NCI-H1105 (cell line): ENCODE data around the gene ITPKB.
A peak's percentile ranks its signal among the peaks of the same experiment; 100 is the strongest.
"Not testable (repeated sequence)": the region's sequence is repeated elsewhere in the genome, so short reads cannot be mapped to it uniquely, and the experiment has no call there.

Experiments
- DNase-seq: peaks from one replicate; lab custom pipeline; 2025; lab: John Stamatoyannopoulos, UW

The ITPKB gene

DNA sequence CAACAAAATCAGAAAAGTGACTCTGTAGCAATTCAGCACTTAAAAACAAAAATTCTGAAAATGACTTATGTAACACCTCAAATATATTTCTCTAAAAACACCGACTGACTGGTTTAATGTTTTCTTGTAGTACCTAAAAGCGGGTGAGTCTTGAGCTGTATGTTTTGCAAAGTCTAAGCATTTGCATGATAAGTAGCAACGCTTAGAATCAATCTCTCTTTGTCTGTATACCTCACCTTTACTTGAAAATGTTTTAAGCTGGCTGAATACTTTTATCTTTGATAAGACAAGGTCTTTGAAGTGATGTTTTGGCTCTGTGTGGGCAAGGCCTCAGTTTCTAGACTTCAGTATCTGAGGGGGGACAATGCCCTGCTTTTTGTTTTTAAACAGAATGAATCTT is 8.2 kb downstream of the ITPKB start:
- DNase-seq, result no peak

DNA sequence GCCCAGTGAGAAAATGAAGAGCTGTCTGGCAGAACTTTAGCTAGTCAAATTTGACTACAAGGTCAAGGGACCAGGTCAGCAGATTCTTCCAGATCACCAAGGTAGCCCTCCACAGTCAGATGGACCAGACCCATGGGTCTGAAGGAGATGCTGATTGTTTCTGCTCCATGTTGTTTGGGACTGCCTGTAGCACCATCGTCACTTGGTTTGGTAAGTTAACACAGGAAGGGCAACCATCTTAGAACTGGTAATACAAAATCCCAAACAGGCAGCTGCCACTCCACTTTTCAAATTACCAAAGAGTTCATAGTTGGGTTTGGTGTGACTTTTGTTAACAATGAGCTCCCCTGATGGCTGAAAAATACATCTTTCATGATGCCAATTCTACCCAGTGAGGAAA is 9.0 kb downstream of the ITPKB start:
- no peak for DNase-seq

DNA sequence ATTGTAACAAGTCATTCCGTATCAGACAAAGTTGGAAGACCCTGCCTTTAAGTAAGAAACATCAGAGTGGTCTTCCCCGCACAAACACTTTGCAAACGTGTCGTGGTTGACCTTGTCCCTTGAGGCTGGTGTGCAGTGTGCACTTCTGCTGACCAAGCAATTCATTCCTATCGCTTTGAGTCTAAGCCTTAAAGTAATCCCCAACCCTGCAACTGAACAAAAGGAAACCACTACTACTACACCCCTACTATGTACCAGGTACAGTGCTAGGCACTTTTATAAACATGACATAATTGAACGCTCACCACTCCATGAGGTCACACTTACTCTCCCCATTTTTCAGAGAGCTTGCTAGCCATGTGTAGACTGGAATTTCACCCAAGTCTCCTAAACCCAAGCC is 10.6 kb downstream of the ITPKB start:
- DNase-seq, result no peak

DNA sequence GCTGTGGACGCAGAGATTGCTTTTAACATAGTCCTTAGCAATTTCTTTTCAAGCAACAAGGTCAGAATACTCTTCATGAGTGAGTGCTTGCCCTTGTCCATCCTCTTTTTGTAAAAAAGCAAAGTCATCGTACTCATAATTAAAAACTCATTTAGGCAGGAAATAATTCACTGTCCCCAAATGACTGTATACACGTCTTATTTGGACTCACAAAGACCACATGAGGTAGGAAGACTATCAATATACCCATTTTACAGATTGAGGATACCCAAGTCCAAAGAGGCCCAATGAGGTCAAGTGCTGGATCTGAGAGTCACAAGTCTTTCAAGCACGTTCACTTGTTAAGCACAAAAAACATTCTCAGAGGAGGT is 13.2 kb downstream of the ITPKB start:
- DNase-seq, result no peak

DNA sequence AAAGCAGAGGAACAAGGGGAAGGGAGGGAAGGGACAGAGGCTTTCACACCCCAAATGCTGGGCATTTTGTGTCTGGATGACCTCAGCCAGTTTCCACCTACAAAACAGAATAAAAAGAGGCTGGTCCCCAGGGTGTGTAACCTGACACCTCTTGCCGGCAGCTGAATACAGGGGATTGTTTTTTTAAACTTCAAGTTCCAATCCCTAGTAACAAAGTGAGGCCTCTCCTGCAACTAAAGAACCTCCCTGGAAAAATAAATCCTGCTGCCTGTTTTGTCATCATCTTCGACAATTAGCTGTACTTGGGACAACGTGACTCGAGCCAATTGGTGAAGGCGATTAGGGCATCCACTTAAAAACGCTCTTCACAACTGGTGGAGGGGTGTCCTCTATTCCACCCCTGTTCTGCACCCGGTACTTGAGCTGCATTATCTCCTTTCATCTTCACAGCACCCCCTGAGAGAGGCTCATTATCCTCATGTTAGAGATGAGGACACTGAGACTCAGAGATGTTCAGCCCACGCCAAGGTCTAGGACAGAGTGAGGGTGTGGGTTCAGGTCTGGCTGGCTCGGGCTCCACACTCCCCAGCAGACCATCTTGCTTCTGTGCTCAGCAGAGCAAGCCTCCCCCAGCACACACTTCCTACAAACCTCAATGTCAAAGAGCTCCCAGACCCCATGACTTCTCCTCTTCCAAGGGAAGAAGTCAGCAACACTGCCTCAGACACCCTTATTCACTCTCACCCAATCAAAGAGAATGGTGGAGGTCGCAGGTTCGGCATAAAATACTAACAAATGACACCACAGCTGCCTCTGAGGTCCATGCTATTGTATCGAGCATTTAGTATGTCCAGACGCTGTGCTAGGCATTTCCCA is 15.2 kb downstream of the ITPKB start:
- peak; percentile 58 for DNase-seq

DNA sequence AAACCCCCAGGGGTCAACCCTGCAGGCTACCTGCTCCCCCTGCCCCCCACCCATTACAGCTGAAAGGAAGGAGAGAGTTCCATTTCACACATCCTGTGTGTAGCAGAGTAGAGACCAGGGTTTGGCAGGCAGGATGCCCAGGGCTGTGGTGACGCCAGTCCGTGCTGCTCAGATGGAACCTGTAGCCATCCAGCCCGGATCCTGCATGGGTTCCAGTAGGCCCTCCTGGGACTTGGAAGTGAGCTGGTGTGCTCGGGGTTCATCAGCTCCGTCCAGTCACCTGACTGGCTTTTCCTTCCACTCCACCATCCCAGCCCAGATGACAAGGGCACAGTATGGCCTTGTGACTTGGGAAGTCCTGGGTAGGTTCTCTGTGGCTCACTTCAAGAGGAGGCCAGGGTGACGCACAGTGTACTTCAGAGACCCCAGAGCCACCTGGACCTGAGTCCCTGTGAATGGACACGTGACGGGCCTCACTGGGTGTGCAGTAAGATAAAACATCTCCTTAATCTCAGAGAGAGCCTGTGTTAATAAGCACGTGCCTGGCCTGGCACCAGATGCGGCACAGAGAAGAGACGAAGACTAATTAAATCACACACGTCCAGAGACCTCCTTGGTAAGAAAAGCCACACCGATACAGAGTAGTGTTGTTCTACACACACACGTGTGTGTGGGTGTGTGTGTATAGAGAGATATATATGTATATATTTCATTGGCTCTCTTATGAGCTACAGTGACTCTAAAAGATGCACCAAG is 16.0 kb downstream of the ITPKB start:
- no peak for DNase-seq

DNA sequence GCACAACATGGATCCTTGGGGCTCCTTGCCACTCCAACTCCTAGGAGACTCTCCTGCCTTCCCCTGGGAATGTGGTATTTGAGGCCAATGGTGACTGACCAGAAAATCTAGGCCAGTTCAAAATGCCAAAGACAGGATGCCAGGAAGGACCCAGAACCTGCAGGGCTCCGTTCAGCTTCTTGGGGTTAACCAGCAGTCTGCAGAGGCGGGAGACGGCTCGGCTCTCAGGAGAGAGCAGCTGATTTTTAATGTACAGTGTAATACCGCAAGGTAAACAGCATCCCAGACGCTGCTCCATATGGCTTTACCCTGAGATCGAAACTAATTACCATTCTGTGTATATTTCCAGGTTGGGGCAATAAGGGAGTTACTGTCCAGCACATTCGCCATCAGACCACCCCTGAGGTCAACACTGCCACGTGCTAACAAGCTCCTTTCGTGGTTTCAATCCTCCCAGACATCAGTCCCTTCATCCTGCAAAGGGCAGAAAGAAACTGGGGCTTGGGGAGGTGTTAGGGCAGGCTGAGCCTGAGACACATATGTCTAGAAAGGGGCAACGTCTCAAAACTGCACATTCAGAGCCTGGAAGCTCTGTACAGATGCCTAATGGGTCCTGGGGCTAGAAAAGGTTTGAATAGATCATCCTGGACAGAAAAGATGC is 16.7 kb downstream of the ITPKB start:
- no peak for DNase-seq

DNA sequence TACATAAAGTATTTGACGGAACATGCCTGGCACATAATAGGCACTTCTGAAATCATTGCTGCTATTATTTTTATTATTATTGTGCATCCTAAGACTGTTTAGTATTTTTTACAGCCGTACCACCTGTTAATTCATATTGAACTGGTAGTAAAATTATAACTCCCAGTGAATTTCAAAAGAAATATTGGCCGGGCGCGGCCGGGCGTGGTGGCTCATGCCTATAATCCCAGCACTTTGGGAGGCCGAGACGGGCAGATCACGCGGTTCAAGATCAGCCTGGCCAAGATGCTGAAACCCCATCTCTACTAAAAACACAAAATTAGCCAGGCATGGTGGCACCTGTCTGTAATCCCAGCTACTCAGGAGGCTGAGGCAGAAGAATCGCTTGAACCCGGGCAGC is 18.5 kb downstream of the ITPKB start:
- DNase-seq, result not testable (repeated sequence)

DNA sequence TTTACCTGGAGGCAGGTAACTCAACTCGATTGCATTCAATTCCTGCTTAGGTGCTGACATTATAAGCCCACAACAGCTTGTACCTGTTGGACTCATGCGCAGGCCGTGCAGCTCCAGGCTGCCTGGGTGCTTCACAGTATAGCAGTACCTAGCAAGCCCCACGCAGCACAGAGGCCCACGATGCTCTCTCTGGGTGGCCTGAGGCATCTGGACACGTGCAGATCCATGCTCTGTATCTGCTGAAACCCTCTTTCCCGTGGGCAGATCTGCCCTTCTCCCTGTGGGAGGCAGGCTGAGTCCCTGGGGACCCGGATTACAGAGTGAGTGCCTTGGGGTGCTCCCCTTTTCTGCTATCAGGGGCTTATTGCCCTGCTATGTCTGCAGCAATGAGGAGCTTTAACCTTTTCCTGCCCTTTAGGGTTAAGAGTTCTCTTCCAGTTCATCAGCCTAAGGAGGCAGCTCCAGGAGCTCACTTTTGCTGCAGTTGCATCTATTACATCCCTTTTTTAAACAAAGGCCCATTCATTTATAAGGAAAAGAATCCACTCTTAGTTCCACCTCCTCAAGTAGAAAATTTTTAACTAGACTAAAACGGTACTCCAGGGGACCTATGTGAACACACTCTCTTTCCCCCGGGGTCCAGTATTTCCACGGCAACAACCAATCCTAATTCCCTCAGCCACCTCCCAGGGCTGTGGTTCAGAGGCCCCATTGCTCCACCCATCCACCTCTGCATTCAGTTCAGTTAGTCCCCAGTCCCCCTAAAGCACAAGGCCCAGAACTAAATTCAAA is 19.3 kb downstream of the ITPKB start:
- no peak for DNase-seq

DNA sequence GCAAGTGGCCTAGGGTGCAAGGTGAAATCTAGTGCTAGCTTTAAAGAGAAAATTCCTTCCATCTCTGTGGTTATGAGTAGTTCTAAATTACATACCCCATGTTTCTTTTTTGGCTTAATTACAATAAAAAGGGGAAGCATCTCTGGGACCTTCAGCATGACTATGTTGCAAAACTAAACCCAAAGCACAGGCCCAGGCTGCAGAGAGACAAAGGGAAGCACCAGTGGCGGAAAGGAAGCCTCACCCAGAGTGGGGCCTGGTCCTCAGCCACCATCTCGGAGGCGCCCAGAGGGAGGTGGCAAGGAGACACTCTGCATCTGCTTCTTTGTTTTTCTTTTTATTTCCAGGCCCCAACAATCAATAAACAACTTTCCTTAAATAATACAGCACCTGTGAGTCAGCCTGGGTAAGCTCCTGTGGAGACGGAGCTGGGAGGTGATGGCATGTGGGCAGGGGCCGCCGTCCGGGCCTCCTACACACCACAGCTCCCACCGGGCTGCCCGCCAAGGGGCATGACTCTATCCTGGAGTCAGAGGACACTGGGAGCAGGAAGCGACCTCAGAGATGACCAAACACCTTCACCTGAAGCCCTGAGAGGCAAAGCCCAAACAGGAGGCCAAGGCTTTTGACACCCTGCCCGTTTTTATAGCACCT is 21.7 kb downstream of the ITPKB start:
- DNase-seq, result no peak

DNA sequence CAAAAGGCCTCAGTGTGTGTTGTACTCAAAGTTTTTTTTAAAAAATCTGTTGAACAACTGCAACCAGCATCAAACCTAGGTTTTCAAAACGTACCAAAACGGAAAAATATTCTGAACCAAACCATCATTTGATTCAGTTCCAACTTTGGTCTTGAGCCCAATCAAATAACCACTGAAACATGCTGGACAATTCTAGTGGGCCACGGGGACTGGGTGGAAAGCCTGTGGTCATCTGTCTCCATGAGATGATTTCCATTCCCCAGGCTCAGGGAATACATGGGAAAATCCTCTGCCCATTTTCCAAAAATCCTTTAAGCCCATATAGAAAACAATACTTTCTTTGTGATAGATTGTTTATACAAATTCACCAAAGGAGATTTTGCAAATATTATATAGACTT is 22.5 kb downstream of the ITPKB start:
- no peak for DNase-seq

DNA sequence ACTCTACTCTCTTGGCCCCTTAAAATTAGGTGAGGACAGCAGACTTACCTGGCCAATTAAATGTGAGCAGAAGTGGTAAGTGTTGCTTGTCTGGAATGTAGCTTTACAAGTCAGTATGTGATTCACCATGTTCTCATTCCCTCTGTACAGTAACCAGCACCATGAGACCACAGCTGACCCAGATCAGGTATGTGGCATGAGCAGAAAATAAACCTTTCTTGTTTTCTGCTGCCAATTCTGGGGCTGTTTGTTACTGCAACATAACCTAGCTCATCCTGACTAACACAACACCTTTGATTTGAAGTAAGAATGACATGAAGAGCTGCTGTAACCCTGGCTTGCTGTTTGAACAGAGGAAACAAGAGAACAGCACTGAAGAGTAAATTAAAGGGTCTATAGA is 24.9 kb downstream of the ITPKB start:
- DNase-seq, result no peak

DNA sequence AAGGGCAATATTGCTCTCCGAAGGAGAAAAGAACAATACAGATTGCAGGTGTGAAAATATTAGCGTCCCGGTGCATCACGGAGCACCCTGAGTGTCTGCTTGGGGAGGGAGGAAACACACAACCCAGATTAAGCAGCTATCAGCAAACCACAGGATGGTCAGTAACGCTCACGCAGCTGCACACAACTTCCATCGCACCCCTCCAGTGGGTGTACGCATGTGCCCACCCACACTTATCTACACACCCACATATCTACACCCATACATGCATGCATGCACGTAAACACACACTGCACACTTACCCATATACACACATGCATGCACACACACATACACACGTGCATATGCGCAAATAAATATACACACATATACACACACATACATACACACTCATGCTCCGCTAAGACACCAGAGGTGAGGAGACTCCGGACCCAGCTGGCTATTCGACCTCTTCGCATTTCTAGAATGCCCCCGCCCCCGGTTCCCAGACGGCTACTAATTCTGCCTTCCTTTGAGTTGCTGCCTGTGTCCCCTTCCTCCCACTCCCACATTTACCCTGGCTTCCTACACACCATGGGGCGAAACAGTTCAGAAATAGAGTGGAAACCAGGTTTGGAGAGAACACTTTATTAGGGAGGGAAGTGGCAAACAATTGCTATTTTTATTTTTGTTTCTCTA is 26.2 kb downstream of the ITPKB start:
- DNase-seq, result no peak

DNA sequence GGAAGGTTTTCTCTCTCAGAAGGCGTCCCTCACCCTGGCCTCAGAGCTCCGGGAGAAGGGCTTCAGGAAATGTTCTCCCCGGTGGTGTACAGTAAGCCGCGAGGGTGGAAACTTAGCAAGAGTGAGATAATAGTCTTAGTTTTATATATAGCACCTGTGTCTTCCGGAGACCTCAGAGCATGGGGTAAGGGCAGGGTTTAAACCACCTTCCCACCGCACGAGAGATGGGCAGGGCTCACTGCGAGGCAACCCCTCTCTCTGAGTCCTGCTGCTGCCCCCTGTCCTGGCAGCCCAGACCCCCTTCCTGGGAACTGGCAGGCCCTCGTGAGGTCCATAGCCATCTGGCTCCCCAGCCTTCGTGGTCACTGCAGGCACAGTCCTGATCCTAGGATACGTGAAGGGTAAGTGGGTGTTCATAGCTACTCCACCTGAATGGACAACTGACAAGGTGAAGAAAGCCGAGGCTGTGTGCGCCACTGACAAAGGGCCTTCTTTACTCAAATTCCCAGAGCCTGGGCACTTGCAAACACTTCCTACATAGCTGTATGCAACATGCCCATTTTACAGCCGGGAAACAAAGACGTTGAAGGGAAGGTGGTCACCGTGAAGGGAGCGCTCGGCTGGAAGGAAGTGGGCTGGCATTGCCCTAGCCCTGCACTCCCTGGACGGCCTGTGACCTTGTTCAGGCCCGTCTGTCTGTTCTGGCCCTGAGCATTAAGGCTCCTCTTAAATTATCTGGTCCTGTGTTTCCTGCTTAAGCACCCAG is 26.9 kb downstream of the ITPKB start:
- no peak for DNase-seq

DNA sequence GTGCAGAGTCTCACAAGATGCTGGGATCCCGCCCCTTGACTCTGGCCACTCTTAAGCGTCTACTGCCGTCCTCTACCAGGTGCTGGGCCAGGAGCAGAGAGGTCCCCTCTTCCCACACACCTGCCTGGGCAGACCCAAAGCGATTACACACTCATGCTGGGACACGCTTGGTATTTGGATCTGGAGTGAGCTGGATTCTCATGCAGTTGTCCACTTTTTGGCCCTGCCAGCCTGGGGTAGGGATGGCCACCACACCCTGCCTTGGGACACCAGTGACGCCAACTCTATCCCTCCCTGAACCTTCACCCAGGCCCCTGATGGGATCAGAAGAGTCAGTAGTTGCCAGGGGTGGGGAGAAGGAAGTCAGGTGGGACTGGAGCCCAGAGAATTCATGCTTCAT is 28.6 kb downstream of the ITPKB start:
- no peak for DNase-seq

DNA sequence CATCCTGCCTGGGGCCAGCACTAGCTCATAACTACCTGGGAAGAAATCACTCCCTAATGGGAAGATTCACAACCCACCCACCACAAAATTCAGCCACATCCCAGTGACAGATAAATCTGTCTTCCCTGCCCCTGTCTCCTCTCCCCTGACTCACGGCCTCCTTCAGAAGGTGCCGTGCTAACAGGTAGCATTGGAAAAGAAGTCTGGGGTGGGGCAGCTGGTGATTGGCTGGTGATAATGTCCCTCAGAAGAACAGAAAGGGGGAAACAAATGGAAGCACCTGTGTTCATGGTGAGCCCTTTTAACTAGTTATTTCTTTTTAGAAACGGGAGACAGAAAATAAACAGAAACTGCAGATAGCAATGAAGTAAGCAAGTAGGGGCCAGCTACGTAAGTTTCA is 29.1 kb downstream of the ITPKB start:
- no peak for DNase-seq

DNA sequence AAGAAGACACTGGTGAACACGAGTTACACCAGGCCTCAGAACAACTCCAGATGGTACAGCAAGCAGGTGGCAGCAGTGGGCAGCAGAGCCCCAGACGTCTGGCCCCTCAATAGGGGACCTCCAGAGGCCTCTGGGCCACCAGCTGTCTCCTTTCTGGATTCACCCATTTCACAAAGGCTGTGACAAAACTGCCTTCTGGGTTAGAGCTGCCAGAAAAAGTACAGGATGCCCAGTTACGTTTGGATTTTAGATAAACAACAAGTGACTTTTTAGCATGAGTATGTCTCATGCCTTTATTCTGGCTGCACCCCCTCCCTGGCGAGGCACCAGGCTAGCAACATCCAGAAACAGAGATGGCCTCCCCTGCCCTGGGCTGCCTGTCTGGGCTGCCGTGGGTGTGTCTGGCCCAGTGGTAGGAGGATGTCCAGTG is 30.1 kb downstream of the ITPKB start:
- DNase-seq, result no peak

DNA sequence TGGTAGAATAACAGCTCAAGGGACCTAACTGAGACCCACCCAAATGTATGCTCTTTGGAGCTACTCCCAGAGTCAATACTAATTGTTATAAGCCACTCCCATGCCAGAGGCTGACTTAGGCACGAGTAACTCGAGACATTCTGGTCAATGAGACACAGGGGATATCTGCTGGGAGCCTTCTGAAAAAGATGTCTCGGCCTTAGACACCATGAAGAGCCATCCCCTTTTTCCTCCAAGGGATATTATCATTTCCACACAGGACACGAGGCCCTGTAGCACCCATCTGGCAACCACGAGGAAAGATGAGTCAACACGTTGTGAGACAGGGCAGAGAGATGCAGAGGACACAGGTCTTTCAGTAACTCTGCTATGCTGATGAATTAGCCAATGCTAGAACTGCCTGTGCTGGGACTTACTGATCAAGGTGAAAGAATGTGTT is 30.7 kb downstream of the ITPKB start:
- DNase-seq, result no peak

DNA sequence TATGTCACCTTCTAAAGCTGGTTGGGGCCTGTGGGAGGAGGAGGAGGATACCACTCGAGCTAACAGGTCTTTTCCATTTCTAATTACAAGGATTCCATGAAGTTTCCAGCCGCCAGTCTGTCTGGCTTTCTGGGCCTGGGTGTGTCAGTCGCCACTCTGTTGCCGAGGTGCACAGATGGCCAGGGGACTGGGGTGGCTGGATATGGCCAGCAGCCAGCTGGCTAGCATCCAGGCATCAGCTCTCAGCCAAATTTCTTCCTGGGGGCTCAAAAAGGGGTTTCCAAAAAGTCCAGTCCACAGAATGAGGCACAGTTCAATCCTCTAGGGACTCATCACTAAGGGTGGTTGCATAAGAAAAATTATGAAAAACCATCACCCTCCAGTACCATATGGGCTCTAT is 32.4 kb downstream of the ITPKB start:
- peak; percentile 52 for DNase-seq
